DMS53 (cell line): ENCODE data around the gene ZNF724.
"Not testable (repeated sequence)": the region's sequence is repeated elsewhere in the genome, so short reads cannot be mapped to it uniquely, and the experiment has no call there.

Experiments
- DNase-seq: peaks from one replicate; lab custom pipeline; 2025; lab: John Stamatoyannopoulos, UW

ZNF724 gene

GRCh38 chr19:23249911-23250649 lies at the start of gene ZNF724:
TSS of gene ZNF724 (minus strand) at chr19:23250394. CDS start at chr19:23250242, 152 bp downstream.
- DNase-seq, result peak; percentile 98

- DNase-seq, result no peak
These were observed 43.9 kb upstream of the ZNF724 start for GRCh38 chr19:23294141-23294540.

DNA sequence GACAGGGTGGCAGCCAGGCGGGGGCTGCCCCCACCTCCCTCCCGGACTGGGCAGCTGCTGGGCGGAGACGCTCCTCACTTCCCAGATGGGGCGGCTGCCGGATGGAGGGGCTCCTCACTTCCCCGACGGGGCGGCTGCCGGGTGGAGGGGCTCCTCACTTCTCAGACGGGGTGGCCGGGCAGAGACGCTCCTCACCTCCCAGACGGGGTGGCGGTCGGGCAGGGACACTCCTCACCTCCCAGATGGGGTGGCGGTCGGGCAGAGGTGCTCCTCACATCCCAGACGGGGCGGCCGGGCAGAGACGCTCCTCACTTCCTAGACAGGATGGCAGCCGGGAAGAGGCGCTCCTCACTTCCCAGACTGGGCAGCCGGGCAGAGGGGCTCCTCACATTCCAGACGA lies 39.8 kb upstream of the ZNF724 start:
- not testable (repeated sequence) for DNase-seq

DNA sequence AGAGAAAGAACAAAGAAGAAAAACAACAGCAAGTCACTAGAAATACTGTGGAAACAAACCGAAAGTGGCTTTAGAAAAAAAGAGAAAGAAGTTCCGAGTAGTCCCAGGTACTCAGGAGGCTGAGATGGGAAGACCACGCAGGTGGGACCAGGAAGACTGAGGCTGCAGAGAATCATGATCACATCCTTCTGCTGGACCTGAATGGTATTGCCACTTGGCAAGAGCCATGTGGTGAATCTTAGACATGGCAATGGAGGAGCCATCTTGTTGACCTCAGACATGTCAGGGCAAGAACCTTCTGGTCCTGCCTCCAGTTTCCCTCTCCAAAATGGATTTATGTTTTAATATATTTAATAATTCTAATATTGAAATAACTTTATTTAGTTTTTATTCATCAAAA lies 37.4 kb upstream of the ZNF724 start:
- peak; percentile 17 for DNase-seq

GRCh38 chr19:23286477-23286876 lies 36.3 kb upstream of the ZNF724 start:
- DNase-seq, result peak; percentile 49

GRCh38 chr19:23285948-23286347 lies 35.8 kb upstream of the ZNF724 start:
- no peak for DNase-seq

DNA sequence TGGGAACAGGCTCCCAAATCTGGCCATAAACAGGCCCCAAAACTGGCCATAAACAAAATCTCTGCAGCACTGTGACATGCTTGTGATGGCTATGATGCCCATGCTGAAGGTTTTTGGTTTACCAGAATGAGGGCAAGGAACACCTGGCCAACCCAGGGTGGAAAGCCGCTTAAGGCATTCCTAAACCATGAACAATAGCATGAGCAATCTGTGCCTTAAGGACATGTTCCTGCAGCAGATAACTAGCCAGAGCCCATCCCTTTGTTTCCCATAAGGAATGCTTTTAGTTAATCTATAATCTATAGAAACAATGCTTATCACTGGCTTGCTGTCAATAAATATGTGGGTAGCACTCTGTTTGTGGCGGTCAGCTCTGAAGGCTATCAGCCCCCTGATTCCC lies 35.1 kb upstream of the ZNF724 start:
- DNase-seq, result not testable (repeated sequence)

GRCh38 chr19:23283925-23284324 lies 33.7 kb upstream of the ZNF724 start:
- DNase-seq, result peak; percentile 80

GRCh38 chr19:23281663-23282276 lies 31.6 kb upstream of the ZNF724 start:
- peak; percentile 28 for DNase-seq

- DNase-seq, result peak; percentile 60
These were observed 27.9 kb upstream of the ZNF724 start for GRCh38 chr19:23278118-23278517.

DNA sequence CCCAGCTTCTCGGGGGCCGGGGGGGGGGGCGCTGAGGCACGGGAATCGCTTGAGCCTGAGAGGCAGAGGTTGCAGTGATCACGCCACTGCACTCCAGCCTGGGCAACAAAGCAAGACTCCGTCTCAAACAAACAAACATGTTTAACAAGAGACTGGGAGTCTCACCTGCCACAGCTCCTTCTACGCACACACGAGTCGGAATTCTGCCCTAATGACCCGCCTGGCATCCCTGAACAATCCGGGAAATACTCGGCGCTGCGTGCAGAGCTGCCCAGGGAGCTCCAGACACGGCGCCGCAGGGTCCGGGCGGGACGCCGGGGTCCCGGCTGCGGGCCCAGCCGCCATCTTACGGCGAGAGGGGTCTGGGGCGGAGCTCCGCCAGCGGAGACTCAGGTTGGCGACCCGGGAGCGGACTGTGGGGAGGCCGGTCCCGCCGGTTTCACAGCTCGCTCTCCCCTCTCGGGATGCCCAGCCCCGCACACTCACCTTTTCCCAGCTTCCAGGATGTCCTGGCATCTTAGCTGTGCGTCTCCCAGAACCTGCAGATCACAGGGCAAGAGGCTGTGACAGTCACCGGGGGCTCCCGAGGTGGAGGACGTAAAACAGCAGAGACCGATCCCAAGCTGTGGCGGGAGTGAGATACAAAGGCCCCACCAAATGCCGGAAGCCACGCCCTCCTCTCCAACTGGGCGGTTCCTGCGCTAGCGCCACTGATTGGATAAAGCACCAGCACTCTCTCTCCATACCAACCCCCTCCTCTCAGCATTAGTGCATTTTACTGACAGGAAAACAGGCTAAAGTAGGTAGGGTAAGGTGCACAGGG lies 23.6 kb upstream of the ZNF724 start:
- peak; percentile 93 for DNase-seq

DNA sequence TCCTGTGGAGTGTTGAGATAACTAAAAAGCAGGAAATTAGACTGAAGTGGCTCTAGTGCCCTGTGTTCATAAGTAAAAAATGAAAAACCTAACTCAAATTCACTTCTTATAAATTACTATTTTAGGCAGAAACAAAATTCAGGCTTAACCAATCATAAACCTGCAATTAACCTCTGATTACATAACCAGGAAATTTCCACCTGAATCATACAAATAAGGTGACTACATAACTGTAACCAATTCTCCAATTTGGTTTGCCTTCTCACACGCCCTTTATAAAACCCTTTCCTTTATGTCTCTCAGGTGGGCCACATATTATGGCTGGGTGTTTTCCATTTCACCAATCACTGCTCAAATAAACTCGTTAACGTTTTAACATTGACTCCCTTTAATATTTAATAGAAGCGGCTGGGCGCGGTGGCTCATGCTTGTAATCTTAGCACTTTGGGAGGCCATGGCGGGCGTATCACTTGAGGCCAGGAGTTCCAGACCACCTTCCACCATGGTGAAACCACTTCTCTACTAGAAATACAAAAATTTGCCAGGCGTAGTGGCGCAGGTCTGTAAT lies 22.9 kb upstream of the ZNF724 start:
- no peak for DNase-seq

GRCh38 chr19:23263870-23264590 lies 13.8 kb upstream of the ZNF724 start:
- DNase-seq, result no peak

GRCh38 chr19:23263396-23263795 lies 13.2 kb upstream of the ZNF724 start:
- no peak for DNase-seq

DNA sequence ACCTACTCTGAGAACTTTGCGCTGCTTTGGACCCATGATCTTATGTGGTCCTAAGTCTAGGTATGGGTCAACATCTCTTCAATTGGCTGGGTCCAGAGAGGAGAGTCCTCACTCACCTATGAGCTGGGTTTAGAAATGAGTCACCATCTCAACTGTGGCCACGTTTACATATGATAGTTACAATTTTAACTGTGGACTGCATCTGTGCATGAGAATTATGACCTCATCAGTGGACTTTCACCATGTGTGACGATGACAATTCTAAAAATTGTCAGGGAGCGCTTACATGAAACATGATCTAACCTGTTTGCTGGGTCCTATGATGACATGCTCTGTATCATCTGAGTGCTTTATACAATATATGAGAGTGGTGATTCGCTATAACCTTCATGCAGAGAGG lies 12.7 kb upstream of the ZNF724 start:
- peak; percentile 17 for DNase-seq

- DNase-seq, result no peak
These were observed 11.4 kb upstream of the ZNF724 start for GRCh38 chr19:23261496-23262020.

DNA sequence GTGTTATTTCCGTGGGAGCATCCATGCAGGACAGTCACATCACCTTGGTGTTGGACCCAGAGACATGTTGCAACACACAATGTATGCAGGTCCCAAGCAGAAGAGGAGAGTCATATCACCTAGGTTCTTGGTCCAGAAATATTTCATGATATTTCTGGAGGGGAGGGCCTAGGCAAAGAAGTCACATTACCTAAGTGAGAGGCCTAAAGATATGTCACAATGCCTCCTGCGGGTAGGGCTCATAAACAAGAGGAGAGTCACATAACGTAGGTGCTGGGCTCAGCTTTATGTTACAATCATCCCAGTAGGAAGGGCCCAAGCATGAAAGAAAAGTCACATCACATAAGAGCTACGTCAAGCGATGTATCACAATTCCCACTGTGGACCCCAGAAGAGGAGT lies 10.8 kb upstream of the ZNF724 start:
- DNase-seq, result no peak

DNA sequence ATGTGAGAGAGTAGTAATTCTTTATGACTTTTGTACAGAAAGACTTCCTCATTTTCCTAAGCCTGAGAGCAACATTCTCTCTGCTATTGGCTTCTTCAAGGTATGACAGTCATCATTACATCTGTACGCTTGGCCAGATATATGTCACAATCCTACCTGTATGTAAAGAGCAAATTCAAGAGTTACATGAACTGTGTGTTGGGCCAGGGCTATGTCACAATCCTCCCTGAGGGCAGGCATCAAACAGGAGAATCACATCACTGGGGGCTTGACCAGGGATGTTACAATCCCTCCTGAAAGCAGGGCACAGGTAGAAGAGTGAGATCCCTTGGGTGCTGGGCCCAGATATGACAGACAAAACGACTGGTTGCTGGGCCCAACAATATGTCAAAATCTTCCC lies 9.8 kb upstream of the ZNF724 start:
- no peak for DNase-seq

DNA sequence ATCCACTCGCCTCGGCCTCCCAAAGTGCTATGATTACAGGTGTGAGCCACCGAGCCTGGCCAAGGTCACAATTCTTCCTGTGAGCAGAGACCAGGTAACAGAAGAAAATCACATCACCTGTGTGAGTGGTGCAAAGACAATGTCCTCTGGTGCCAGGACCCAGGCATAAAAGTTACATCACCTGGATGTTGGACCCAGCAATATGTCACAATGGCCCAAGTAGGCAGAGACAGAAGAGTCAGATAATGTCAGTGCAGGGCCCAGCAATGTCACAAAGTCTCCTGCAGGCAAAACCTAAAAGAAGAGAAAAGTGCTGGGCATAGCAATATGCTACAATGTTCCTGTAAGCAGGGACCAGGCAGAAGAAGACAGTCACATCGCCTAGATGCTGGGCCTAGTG lies 5.5 kb upstream of the ZNF724 start:
- DNase-seq, result no peak

- DNase-seq, result peak; percentile 38
These were observed 4.1 kb upstream of the ZNF724 start for GRCh38 chr19:23254141-23254910.

GRCh38 chr19:23253256-23253655 lies 3.1 kb upstream of the ZNF724 start:
- not testable (repeated sequence) for DNase-seq
